SIG-M5 treated with dmso at 0.1 percent for 504 hours (cell line): ENCODE data around the gene WIPF1.
A peak's percentile ranks its signal among the peaks of the same experiment; 100 is the strongest.

Experiments used
- DNase-seq: peaks from one replicate; lab custom pipeline; 2025; ENCODE audit not compliant: unreplicated experiment; lab: John Stamatoyannopoulos, UW

WIPF1 gene

GRCh38 chr2:174597345-174598047 lies at the start of gene WIPF1:
Gene WIPF1 (minus strand): TSS chr2:174597804. CDS start chr2:174585573, 12,231 bp downstream.
- DNase-seq: peak; percentile 91

- DNase-seq: no peak
These were observed 47.7 kb upstream of the WIPF1 start for GRCh38 chr2:174645296-174645695.

GRCh38 chr2:174644406-174644805 lies 46.8 kb upstream of the WIPF1 start:
- no peak for DNase-seq

- no peak for DNase-seq
These were observed 45.8 kb upstream of the WIPF1 start for GRCh38 chr2:174643356-174643755.

GRCh38 chr2:174641168-174641567 lies 43.6 kb upstream of the WIPF1 start:
- DNase-seq: no peak

GRCh38 chr2:174636987-174637386 lies 39.4 kb upstream of the WIPF1 start:
- DNase-seq: peak; percentile 9

- DNase-seq: no peak
These were observed 38.3 kb upstream of the WIPF1 start for GRCh38 chr2:174635776-174636404.

GRCh38 chr2:174635015-174635593 lies 37.5 kb upstream of the WIPF1 start:
- no peak for DNase-seq

- DNase-seq: peak; percentile 81
These were observed 36.8 kb upstream of the WIPF1 start for GRCh38 chr2:174634130-174635014.

GRCh38 chr2:174633623-174633930 lies 36.0 kb upstream of the WIPF1 start:
- peak; percentile 25 for DNase-seq

- DNase-seq: peak; percentile 79
These were observed 35.4 kb upstream of the WIPF1 start for GRCh38 chr2:174632841-174633622.

GRCh38 chr2:174631009-174631981 lies 33.7 kb upstream of the WIPF1 start:
- peak; percentile 6 for DNase-seq

- no peak for DNase-seq
These were observed 32.5 kb upstream of the WIPF1 start for GRCh38 chr2:174630107-174630506.

GRCh38 chr2:174629506-174629905 lies 31.9 kb upstream of the WIPF1 start:
- no peak for DNase-seq

- DNase-seq: no peak
These were observed 31.0 kb upstream of the WIPF1 start for GRCh38 chr2:174628528-174629169.

GRCh38 chr2:174627216-174627615 lies 29.6 kb upstream of the WIPF1 start:
- no peak for DNase-seq

- no peak for DNase-seq
These were observed 27.4 kb upstream of the WIPF1 start for GRCh38 chr2:174624895-174625430.

GRCh38 chr2:174623690-174624089 lies 26.1 kb upstream of the WIPF1 start:
- DNase-seq: no peak

GRCh38 chr2:174623106-174623637 lies 25.6 kb upstream of the WIPF1 start:
- no peak for DNase-seq
